Trophoblast cell (in vitro differentiated cells and primary cell): Measurements from ENCODE around the gene IQCH.

Experiments
- DNase-seq, 2 donors: peaks; one replicate each; pipeline ENCODE4 v3.0.0-alpha.2; 2016
- H2AFZ ChIP-seq: 2 replicates; pipeline ENCODE4 v1.6.1; 2013; ENCODE audit warnings: low read length, moderate library complexity, mild to moderate bottlenecking; ENCODE audit not compliant: insufficient read depth, poor library complexity
- H2AK5ac ChIP-seq: 2 replicates; pipeline ENCODE4 v1.6.1; 2013; ENCODE audit warnings: mild to moderate bottlenecking, low read length
- H2BK120ac ChIP-seq: 2 replicates; pipeline ENCODE4 v1.6.1; 2013; ENCODE audit warnings: low read length, mild to moderate bottlenecking, moderate library complexity; ENCODE audit not compliant: insufficient read depth, poor library complexity
- H2BK12ac ChIP-seq: 2 replicates; pipeline ENCODE4 v1.6.1; 2013; ENCODE audit warnings: mild to moderate bottlenecking, low read length, moderate library complexity
- H2BK5ac ChIP-seq: 2 replicates; pipeline ENCODE4 v1.6.1; 2013; ENCODE audit warnings: low read length, low read depth, moderate library complexity, mild to moderate bottlenecking; ENCODE audit not compliant: poor library complexity
- H3K14ac ChIP-seq: 2 replicates; pipeline ENCODE4 v1.6.1; 2013; ENCODE audit warnings: mild to moderate bottlenecking, low read length
- H3K18ac ChIP-seq: 2 replicates; pipeline ENCODE4 v1.6.1; 2013; ENCODE audit warnings: mild to moderate bottlenecking, low read length
- H3K23ac ChIP-seq: 2 replicates; pipeline ENCODE4 v1.6.1; 2013; ENCODE audit warnings: low read length
- H3K27ac ChIP-seq: 2 replicates; pipeline ENCODE4 v1.5.1; 2013; ENCODE audit warnings: low read depth, mild to moderate bottlenecking, inconsistent platforms, low read length, moderate library complexity
- H3K27me3 ChIP-seq: 2 replicates; pipeline ENCODE4 v1.6.1; 2013; ENCODE audit warnings: inconsistent platforms, mild to moderate bottlenecking, low read length, moderate library complexity; ENCODE audit not compliant: insufficient read depth
- H3K36me3 ChIP-seq, 2 experiments: 1 replicate in 1 of 2; 2 replicates in 1 of 2; pipeline ENCODE4 v1.6.1; 2013; ENCODE audit warnings: low read length in 2 of 2, mild to moderate bottlenecking in 2 of 2, moderate library complexity in 1 of 2; ENCODE audit not compliant: insufficient read depth in 2 of 2, control insufficient read depth in 1 of 2
- H3K4ac ChIP-seq: 2 replicates; pipeline ENCODE4 v1.6.1; 2013; ENCODE audit warnings: low read depth, mild to moderate bottlenecking, low read length, moderate library complexity
- H3K4me1 ChIP-seq, 2 experiments: 1 replicate in 1 of 2; 2 replicates in 1 of 2; pipeline ENCODE4 v1.6.1; 2013; ENCODE audit warnings: low read length in 2 of 2, mild to moderate bottlenecking in 2 of 2, moderate library complexity in 1 of 2; ENCODE audit not compliant: insufficient read depth in 2 of 2, control insufficient read depth in 1 of 2
- H3K4me2 ChIP-seq: 2 replicates; pipeline ENCODE4 v1.6.1; 2013; ENCODE audit warnings: inconsistent platforms, mild to moderate bottlenecking, low read length, moderate library complexity
- H3K4me3 ChIP-seq: 2 replicates; pipeline ENCODE4 v1.5.1; 2013; ENCODE audit warnings: mild to moderate bottlenecking, low read depth, low read length, inconsistent platforms
- H3K79me1 ChIP-seq: one replicate; pipeline ENCODE4 v1.6.1; 2013; ENCODE audit warnings: low read length
- H3K79me2 ChIP-seq: 2 replicates; pipeline ENCODE4 v1.6.1; 2013; ENCODE audit warnings: low read length, mild to moderate bottlenecking; ENCODE audit not compliant: control insufficient read depth, insufficient read depth, poor library complexity
- H3K9ac ChIP-seq: 2 replicates; pipeline ENCODE4 v1.6.1; 2013; ENCODE audit warnings: mild to moderate bottlenecking, low read length
- H3K9me3 ChIP-seq: 2 replicates; pipeline ENCODE4 v1.6.1; 2013; ENCODE audit warnings: low read depth, mild to moderate bottlenecking, control low read depth, inconsistent platforms, low read length; ENCODE audit not compliant: insufficient read depth
- H4K12ac ChIP-seq: 2 replicates; pipeline ENCODE4 v1.6.1; 2013; ENCODE audit warnings: low read depth, mild to moderate bottlenecking, low read length, moderate library complexity
- H4K8ac ChIP-seq: 2 replicates; pipeline ENCODE4 v1.6.1; 2013; ENCODE audit warnings: low read depth, mild to moderate bottlenecking, low read length, moderate library complexity
- H4K91ac ChIP-seq: one replicate; pipeline ENCODE4 v1.6.1; 2013; ENCODE audit warnings: low read depth, mild to moderate bottlenecking, low read length, moderate library complexity
- WGBS: extraction: QIAGEN DNeasy Blood & Tissue Kit; methylation state at CpG from one replicate; pipeline ENCODE4 v1.1.7; 2013; ENCODE audit warnings: missing lambda C conversion rate; ENCODE audit not compliant: insufficient read length, insufficient coverage; ENCODE audit errors: extremely low coverage; 5-methylcytosine and 5-hydroxymethylcytosine counted together

Gene IQCH

DNA sequence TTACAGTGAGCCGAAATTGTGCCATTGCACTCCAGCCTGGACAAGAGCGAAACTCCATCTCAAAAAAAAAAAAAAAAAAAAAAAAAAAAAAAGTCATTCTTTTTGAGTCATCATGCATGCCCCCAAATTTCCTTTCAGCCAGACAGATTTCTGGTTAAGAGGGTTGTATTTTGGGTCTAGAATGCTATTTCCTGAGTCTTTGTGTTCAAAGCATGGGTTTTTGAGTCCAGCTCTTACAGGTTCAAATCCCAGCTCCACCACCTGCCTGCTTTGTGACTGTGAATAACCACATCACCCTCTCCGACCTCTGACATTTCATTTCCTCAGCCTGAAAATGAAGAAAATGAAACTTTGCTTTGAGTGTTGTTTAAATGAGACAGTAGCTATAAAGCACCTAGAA, 257.0 kb downstream of the IQCH start:
- Histone ChIP-seq H3K18ac (no peak overlapping the region), H3K4ac (no peak overlapping the region), H3K36me3 (no peaks in the 10 kb centered on the region), H2BK5ac (no peak overlapping the region), H3K27me3 (no peaks in the 10 kb centered on the region), H4K91ac (no peak overlapping the region), H3K79me2 (no peaks in the 10 kb centered on the region), H3K4me3 (no peak overlapping the region), H3K9me3 (no peaks in the 10 kb centered on the region), H3K79me1 (no peaks in the 10 kb centered on the region), H3K23ac (no peak overlapping the region), H4K8ac (no peak overlapping the region), H3K4me1 (no peaks in the 10 kb centered on the region), H3K4me2 (no peak overlapping the region), H3K9ac (no peak overlapping the region), H3K14ac (no peak overlapping the region), H2BK12ac (no peak overlapping the region), H3K27ac (no peak overlapping the region), H4K12ac (no peak overlapping the region), H2AFZ (no peak overlapping the region), H2BK120ac (no peak overlapping the region), H2AK5ac (no peak overlapping the region)
- WGBS, result no CpG with 5 or more reads among the region's 3 CpGs
- no peak for DNase-seq

DNA sequence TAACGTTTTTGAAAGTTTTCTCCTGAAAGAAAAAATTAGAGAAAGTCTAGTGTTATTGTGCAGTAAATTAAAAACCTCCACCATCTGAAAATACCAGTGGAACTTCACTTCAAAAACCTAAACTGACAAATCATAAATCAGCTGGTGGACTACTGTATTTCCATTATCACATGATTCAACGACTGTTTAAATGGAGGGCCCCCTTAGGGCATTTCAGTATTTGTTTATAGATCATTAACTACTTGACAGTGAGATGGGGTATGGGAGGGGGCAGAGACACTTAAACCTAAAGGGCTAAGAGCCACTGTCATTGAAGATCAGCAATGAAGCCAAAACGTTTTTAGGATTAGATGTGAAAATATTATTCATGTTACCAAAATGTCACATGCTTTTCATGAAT, 257.6 kb downstream of the IQCH start:
- H2AFZ ChIP-seq, result no peak overlapping the region

DNA sequence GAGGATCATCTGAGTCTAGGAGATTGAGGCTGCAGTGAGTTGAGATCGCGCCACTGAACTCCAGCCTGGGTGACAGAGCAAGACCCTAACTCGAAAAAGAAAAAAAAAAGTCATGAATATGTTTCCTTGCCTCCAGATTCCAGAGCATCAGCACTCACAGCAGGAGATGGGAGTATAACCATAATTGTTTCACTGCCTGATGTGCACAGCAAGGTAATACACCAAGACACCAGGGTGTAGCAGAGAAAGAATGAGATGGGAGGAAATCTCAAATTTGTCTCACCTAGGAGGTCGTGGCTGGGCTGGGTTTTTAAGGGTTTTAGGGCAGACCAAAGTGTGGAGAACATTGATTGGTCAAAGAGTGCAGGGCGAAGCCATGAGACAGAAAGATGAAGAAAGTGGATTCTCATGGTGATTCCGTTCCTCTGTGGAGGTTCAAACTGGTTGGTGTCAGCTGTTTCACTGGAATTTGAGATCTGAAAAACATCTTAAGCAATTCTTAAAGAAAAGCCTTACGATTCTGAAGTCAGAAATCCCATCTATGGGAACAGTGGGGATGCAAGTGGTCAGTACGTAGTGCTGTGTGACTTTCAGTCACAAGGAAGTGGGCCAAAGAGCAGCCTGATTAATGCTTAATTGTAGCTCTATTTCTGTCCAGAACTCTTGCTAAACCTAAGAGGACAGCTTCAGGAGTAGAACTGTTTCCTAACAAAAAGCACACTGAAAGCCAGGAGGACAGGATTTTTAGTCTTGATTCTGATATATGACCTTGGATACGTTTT, 258.5 kb downstream of the IQCH start:
- Histone ChIP-seq H3K14ac (no peak overlapping the region), H3K18ac (no peak overlapping the region), H3K4me2 (no peak overlapping the region), H3K79me1 (no peaks in the 10 kb centered on the region), H2BK12ac (no peak overlapping the region), H3K27ac (no peak overlapping the region), H4K12ac (no peak overlapping the region), H3K9ac (no peak overlapping the region), H2BK120ac (no peak overlapping the region), H2AK5ac (no peak overlapping the region), H3K4me1 (no peaks in the 10 kb centered on the region), H3K79me2 (no peaks in the 10 kb centered on the region), H3K27me3 (no peaks in the 10 kb centered on the region), H4K8ac (no peak overlapping the region), H3K23ac (no peak overlapping the region), H4K91ac (no peak overlapping the region), H3K4ac (no peak overlapping the region), H3K36me3 (no peaks in the 10 kb centered on the region), H2BK5ac (no peak overlapping the region), H2AFZ (no peak overlapping the region), H3K9me3 (no peaks in the 10 kb centered on the region), H3K4me3 (no peak overlapping the region)
- no peak for DNase-seq
- WGBS, result no CpG with 5 or more reads among the region's 9 CpGs

More for the DNA sequence above, 257.6 kb downstream of the IQCH start:
- no peak overlapping the region for H4K12ac ChIP-seq
- no peak overlapping the region for H2BK120ac ChIP-seq
- H4K8ac ChIP-seq, result no peak overlapping the region
- no peak overlapping the region for H3K14ac ChIP-seq
- H3K27me3 ChIP-seq, result no peaks in the 10 kb centered on the region
- no peak overlapping the region for H4K91ac ChIP-seq
- H3K4me1 ChIP-seq, result no peaks in the 10 kb centered on the region
- no peaks in the 10 kb centered on the region for H3K79me2 ChIP-seq
- H2BK12ac ChIP-seq, result no peak overlapping the region
- H3K27ac ChIP-seq, result no peak overlapping the region
- no peaks in the 10 kb centered on the region for H3K79me1 ChIP-seq
- no CpG with 5 or more reads among the region's 3 CpGs for WGBS
- no peak overlapping the region for H3K4me3 ChIP-seq
- no peak overlapping the region for H2BK5ac ChIP-seq
- H3K23ac ChIP-seq, result no peak overlapping the region
- no peak overlapping the region for H3K18ac ChIP-seq
- H2AK5ac ChIP-seq, result no peak overlapping the region
- no peak overlapping the region for H3K9ac ChIP-seq
- H3K4ac ChIP-seq, result no peak overlapping the region
- DNase-seq, result no peak
- no peak overlapping the region for H3K4me2 ChIP-seq
- no peaks in the 10 kb centered on the region for H3K36me3 ChIP-seq
- H3K9me3 ChIP-seq, result no peaks in the 10 kb centered on the region

DNA sequence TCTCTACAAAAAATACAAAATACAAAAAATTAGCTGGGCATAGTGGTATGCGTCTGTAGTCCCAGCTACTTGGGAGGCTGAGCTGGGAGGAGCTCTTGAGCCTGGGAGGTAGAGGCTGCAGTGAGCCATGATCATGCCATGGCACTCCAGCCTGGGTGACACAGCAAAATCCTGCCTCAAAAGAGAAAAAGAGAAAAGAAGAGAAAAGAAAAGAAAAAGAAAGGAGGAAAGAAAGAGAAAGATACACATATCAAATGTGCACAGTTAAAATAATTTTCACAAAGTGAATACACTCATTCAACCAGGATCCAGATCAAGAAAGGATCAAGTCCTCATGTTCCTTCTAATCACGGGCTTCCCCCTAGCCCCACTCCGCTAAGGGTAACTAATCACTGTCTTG, 260.5 kb downstream of the IQCH start:
- H4K12ac ChIP-seq, result no peak overlapping the region
- no peak overlapping the region for H2BK5ac ChIP-seq
- H3K9ac ChIP-seq, result no peak overlapping the region
- no peak overlapping the region for H2AK5ac ChIP-seq
- no peak overlapping the region for H2BK12ac ChIP-seq
- no peak overlapping the region for H3K4me2 ChIP-seq
- no peaks in the 10 kb centered on the region for H3K27me3 ChIP-seq
- H3K4ac ChIP-seq, result no peak overlapping the region
- no peak overlapping the region for H4K8ac ChIP-seq
- H3K79me1 ChIP-seq, result no peaks in the 10 kb centered on the region
- no peak overlapping the region for H3K14ac ChIP-seq
- H2AFZ ChIP-seq, result no peak overlapping the region
- H3K23ac ChIP-seq, result no peak overlapping the region
- no peak overlapping the region for H3K4me3 ChIP-seq
- WGBS, result no CpG with 5 or more reads among the region's 3 CpGs
- no peak for DNase-seq
- H3K9me3 ChIP-seq, result no peaks in the 10 kb centered on the region
- H4K91ac ChIP-seq, result no peak overlapping the region
- no peaks in the 10 kb centered on the region for H3K36me3 ChIP-seq
- no peak overlapping the region for H2BK120ac ChIP-seq
- H3K27ac ChIP-seq, result no peak overlapping the region
- no peaks in the 10 kb centered on the region for H3K4me1 ChIP-seq
- H3K18ac ChIP-seq, result no peak overlapping the region
- no peaks in the 10 kb centered on the region for H3K79me2 ChIP-seq
